ENCODE measurements around the gene CABLES1.

DNA sequence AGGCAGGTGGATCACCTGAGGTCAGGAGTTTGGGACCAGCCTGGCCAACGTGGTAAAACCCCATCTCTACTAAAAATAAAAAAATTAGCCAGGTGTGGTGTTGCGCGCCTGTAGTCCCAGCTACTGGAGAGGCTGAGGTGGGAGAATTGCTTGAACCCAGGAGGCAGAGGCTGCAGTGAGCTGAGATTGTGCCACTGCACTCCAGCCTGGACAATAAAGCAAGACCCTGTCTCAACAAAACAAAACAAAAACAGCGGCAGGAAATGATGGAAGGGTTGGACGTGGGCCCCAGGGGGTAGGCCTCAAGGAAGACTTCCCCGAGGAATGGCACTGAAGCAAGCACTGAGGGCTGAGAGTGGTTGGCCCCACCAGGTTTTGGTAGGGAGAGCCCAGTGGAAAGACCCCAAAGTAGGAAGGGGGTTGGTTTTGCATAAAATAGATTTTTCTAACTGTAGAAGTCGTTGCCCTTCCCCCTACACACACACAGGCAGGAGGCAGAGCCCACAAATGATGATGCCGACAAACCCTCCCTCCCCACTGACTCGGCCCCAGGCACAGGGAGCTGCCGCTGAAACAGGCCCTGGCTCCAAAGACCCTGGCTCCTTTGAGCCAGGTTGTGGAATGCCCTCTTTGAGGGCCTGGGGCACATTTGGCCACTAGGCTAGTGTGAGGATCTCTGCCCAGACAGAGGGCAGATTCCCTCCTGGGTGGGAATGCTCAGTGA is 104.8 kb downstream of the CABLES1 start:
- TF ChIP-seq, protein P1, sequence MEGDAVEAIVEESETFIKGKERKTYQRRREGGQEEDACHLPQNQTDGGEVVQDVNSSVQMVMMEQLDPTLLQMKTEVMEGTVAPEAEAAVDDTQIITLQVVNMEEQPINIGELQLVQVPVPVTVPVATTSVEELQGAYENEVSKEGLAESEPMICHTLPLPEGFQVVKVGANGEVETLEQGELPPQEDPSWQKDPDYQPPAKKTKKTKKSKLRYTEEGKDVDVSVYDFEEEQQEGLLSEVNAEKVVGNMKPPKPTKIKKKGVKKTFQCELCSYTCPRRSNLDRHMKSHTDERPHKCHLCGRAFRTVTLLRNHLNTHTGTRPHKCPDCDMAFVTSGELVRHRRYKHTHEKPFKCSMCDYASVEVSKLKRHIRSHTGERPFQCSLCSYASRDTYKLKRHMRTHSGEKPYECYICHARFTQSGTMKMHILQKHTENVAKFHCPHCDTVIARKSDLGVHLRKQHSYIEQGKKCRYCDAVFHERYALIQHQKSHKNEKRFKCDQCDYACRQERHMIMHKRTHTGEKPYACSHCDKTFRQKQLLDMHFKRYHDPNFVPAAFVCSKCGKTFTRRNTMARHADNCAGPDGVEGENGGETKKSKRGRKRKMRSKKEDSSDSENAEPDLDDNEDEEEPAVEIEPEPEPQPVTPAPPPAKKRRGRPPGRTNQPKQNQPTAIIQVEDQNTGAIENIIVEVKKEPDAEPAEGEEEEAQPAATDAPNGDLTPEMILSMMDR (IDR thresholded peaks at IDR 0.05; ENCODE audit: low read length): no peak
- no peak for TF ChIP-seq EZH2 (IDR thresholded peaks at IDR 0.05; ENCODE audit: borderline replicate concordance, low read length)

All from OCI-LY1 (cell line).